Upper lobe of left lung (tissue), 4 donors: ENCODE results near the gene PDE1C.

ENCODE experiments used
- POLR2A ChIP-seq, 4 donors: fragments of 450-650 bp; IDR thresholded peaks; one replicate each; pipeline ENCODE4 v1.5.1; 2016 to 2017; ENCODE audit warnings: antibody characterized with exemption in 4 of 4, mild to moderate bottlenecking in 2 of 4
- POLR2AphosphoS5 ChIP-seq, 2 donors: sonication (generic); formaldehyde crosslinking; IDR thresholded peaks; one replicate each; pipeline ENCODE4 v1.5.1; 2017; ENCODE audit warnings: antibody characterized with exemption in 2 of 2
- TF ChIP-seq, protein P1 (sequence below), 6 experiments: fragments of 450-650 bp in 4 of 6; fragments of 200-600 bp in 2 of 6; sonication (generic) in 2 of 6; IDR thresholded peaks; one replicate each; pipeline ENCODE4 v1.5.1; 2016 to 2019; ENCODE audit warnings: antibody characterized with exemption in 6 of 6

DNA sequence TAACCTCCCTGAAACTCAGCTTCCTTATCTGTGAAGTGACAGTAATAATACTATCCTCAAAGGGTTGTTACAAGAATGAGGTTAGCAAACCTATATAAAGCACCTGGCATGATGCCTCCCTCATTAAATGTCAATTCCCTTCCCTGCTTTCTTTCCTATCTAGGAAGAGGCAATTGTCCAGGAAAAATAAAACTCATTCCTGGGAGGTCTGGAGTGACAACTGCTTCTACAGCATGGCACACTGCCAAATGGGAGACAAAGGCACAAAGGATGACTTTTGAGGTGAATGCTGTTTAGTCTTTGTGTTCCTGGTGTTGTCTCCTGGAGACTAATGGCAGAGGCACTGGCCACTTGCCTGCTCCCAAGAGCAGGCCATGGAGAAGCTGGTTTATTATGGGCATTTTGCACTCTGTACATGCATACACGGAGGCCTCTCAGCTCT lies 32.2 kb upstream of the PDE1C start:
- TF ChIP-seq, protein P1, sequence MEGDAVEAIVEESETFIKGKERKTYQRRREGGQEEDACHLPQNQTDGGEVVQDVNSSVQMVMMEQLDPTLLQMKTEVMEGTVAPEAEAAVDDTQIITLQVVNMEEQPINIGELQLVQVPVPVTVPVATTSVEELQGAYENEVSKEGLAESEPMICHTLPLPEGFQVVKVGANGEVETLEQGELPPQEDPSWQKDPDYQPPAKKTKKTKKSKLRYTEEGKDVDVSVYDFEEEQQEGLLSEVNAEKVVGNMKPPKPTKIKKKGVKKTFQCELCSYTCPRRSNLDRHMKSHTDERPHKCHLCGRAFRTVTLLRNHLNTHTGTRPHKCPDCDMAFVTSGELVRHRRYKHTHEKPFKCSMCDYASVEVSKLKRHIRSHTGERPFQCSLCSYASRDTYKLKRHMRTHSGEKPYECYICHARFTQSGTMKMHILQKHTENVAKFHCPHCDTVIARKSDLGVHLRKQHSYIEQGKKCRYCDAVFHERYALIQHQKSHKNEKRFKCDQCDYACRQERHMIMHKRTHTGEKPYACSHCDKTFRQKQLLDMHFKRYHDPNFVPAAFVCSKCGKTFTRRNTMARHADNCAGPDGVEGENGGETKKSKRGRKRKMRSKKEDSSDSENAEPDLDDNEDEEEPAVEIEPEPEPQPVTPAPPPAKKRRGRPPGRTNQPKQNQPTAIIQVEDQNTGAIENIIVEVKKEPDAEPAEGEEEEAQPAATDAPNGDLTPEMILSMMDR (IDR thresholded peaks at IDR 0.05) = no peak
- TF ChIP-seq POLR2AphosphoS5 (IDR thresholded peaks at IDR 0.05) = no peak
- no peak for TF ChIP-seq POLR2A (IDR thresholded peaks at IDR 0.05)
